Kidney (tissue), 14 donors: Measurements from ENCODE around the gene CRYZL1. TPM values are rescaled to one million over a fixed set of nuclear protein-coding genes. Genes with fewer than 3 reads are reported as not detected.
"Not testable (repeated sequence)": the region's sequence is repeated elsewhere in the genome, so short reads cannot be mapped to it uniquely, and the experiment has no call there.

Source experiments
- DNase-seq, 5 donors: peaks; one replicate each; pipeline ENCODE4 v3.0.0-alpha.2; 2013 to 2020
- FAIRE-seq: peaks from 2 replicates; lab custom pipeline; 2012; peaks lifted over from hg19 to GRCh38; lab: Jason Lieb, UNC
- H3K27ac ChIP-seq, 2 donors: one replicate each; pipeline ENCODE4 v1.7.0; 2013; ENCODE audit warnings: low read depth in 2 of 2, low read length in 2 of 2, inconsistent platforms in 1 of 2
- H3K27me3 ChIP-seq: one replicate; pipeline ENCODE4 v1.7.1; 2013; ENCODE audit warnings: low read length, inconsistent platforms; ENCODE audit not compliant: control insufficient read depth, insufficient read depth
- H3K36me3 ChIP-seq, 3 donors: one replicate each; pipeline versions ENCODE4 v1.7.0 to v1.7.1; 2013; ENCODE audit warnings: low read length in 3 of 3, control low read depth in 1 of 3, inconsistent platforms in 1 of 3; ENCODE audit not compliant: insufficient read depth in 3 of 3, control insufficient read depth in 2 of 3
- H3K4me1 ChIP-seq, 3 donors: one replicate each; pipeline versions ENCODE4 v1.7.0 to v1.7.1; 2013; ENCODE audit warnings: low read length in 3 of 3, inconsistent platforms in 1 of 3, low read depth in 1 of 3; ENCODE audit not compliant: control insufficient read depth in 2 of 3, insufficient read depth in 2 of 3
- H3K4me3 ChIP-seq, 3 donors: one replicate each; pipeline versions ENCODE4 v1.7.0 to v1.8.1; 2013; ENCODE audit warnings: low read length in 3 of 3, control low read depth in 1 of 3, inconsistent platforms in 1 of 3
- H3K9ac ChIP-seq, 3 donors: one replicate each; pipeline versions ENCODE4 v1.7.0 to v1.7.1; 2013; ENCODE audit warnings: low read length in 3 of 3, control low read depth in 1 of 3, inconsistent platforms in 1 of 3
- H3K9me3 ChIP-seq, 3 donors: one replicate each; pipeline versions ENCODE4 v1.7.0 to v1.7.1; 2013; ENCODE audit warnings: low read length in 3 of 3, control low read depth in 1 of 3, inconsistent platforms in 1 of 3; ENCODE audit not compliant: control insufficient read depth in 2 of 3, insufficient read depth in 1 of 3
- CTCF ChIP-seq: IDR thresholded peaks from 3 replicates; pipeline ENCODE4 v1.5.1; 2012; ENCODE audit warnings: mild to moderate bottlenecking, moderate library complexity, borderline replicate concordance; ENCODE audit not compliant: insufficient read depth; ENCODE audit errors: extremely low read depth
- intact Hi-C: fragments of 100-400 bp; cut with DNase I; formaldehyde crosslinking; loops from one replicate; pipeline ENCODE4 v1.11.1; 2022
- polyA plus RNA-seq: library from polyadenylated mRNA; stranded (reverse); fragments of 350-450 nt; fragmentation: Illumina TruSeq; extraction: RNeasy Lipid Tissue Mini Kit (QIAGEN cat#74804); gene quantifications from one replicate; pipeline ENCODE4 v1.2.3, GENCODE V29; 2014; ENCODE audit warnings: low read depth, low replicate concordance; ENCODE audit not compliant: insufficient read depth
- total RNA-seq: library from RNA; stranded (reverse); fragmentation: NEBNext Ultra II Directional; extraction: Animal tissue kit (Norgen Biotek cat#: 25700); gene quantifications from one replicate; pipeline ENCODE4 v1.2.1, GENCODE V29; 2021
- donor health status: control.
- donor health status: control.
- donor health status: control.
- donor health status: control.
- donor health status: control.
- donor health status: DM: yes; HTN: yes; CAD: no.
- donor health status: Normal renal cell carcinoma (clear cell type).

CRYZL1 gene
- total and polyA plus RNA-seq, 2 donors from 2014 or later = 34.1 to 40.8 TPM

- intact Hi-C loops = no loop called here
- Histone ChIP-seq H3K4me3 (peak within 1 kb of the TSS; percentile 80 to 91 (median 88)), H3K36me3 (no peaks in the 10 kb centered on the region), H3K9me3 (no peaks in the 10 kb centered on the region), H3K27ac (peak within 1 kb of the TSS; percentile 88 to 90), H3K27me3 (no peaks in the 10 kb centered on the region), H3K9ac (peak within 1 kb of the TSS; percentile 38 to 94 (median 88)), H3K4me1 (peaks cover 2 to 6% (median 2%) of the 10 kb centered on the region in 3 donors)
- FAIRE-seq (peak; percentile 92), DNase-seq (peak; percentile 100)
- TF ChIP-seq CTCF = no peak
These were observed 720 bp upstream of the CRYZL1 start, which contains the start of gene ITSN1 for GRCh38 chr21:33642027-33642895. Gene ITSN1 (plus strand): TSS chr21:33642501. CDS start chr21:33718829, 76,328 bp downstream.

DNA sequence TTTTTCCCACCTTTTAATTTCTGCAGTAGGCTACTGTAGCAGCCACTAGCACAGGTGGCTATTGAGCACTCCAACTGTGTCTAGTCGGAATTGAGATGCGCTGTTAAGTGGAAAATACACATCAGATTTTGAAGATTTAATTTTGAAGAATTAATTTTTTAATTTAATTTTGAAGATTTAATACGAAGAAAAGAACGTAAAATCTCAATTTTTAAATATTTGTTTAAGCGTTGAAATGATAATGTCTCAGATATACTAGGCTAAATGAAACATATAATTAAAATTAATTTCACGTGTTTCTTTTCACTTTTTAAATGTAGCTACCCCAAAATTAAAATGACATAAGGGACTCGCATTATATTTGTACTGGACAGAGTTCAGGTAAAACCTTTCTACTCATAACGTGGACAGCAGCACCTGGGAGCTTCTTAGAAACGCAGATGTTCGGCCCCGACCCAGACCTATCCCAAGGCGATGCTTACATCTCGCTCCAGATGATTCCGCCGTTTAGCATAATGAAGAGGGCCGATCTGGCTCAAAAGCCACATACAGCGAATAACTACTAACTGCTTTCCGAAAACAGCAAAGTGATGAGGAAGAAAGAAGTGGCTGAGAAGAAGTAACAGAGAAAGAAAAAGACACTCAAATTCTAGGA is 717 bp downstream of the CRYZL1 start:
- no peaks in the 10 kb centered on the region for H3K27me3 ChIP-seq
- FAIRE-seq = peak; percentile 49
- no peaks in the 10 kb centered on the region for H3K9me3 ChIP-seq
- no peak for TF ChIP-seq CTCF
- H3K36me3 ChIP-seq = no peaks in the 10 kb centered on the region
- H3K4me3 ChIP-seq = peak overlapping the region; percentile 78 to 84 (median 83)
- intact Hi-C loops = no loop called here
- H3K27ac ChIP-seq = peak overlapping the region; percentile 77 to 90
- H3K9ac ChIP-seq = peak overlapping the region; percentile 38 to 94 (median 88)
- H3K4me1 ChIP-seq = peaks cover 2 to 6% (median 2%) of the 10 kb centered on the region in 3 donors
- peak in 2 of 5 donors; percentile 58 to 64 for DNase-seq

DNA sequence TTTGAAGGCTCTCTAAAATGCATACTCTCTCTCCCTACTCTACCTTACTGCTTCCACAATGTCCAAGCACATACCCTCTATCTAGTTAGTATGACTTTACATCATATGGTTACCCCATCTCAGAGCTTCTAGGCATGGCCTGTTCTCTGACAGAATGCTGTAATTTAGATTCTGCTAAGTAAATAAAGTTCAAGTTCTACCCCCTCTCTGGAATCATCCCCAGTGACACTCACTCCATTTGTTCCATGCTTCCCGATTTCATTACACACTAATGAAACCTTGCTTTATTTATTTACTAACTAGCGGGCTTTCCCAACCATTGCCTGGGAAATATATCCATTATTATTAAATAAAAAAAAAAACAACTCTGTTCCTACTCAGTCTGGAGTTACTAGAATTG is 7.3 kb downstream of the CRYZL1 start:
- intact Hi-C loops = no loop called here
- Histone ChIP-seq H3K4me1 (no peaks in the 10 kb centered on the region), H3K9me3 (no peaks in the 10 kb centered on the region), H3K9ac (no peak overlapping the region), H3K27ac (no peak overlapping the region), H3K4me3 (no peak overlapping the region), H3K27me3 (no peaks in the 10 kb centered on the region), H3K36me3 (peaks cover 0 to 9% (median 4%) of the 10 kb centered on the region in 3 donors)
- no peak for TF ChIP-seq CTCF
- DNase-seq (no peak), FAIRE-seq (no peak)

- H3K4me3 ChIP-seq, DNase-seq, H3K27me3 ChIP-seq, H3K9me3 ChIP-seq, H3K27ac ChIP-seq, H3K4me1 ChIP-seq, H3K9ac ChIP-seq, FAIRE-seq, intact Hi-C loops: not testable (repeated sequence)
- H3K36me3 ChIP-seq = peaks cover 0 to 18% (median 9%) of the 10 kb centered on the region in 3 donors
These were observed 15.4 kb downstream of the CRYZL1 start for GRCh38 chr21:33626151-33626550.
